COLO829 (cell line): Measurements from ENCODE around the gene REPS1.
A peak's percentile ranks its signal among the peaks of the same experiment; 100 is the strongest.
"Not testable (repeated sequence)": the region's sequence is repeated elsewhere in the genome, so short reads cannot be mapped to it uniquely, and the experiment has no call there.

ENCODE experiments used
- DNase-seq: peaks from one replicate; pipeline ENCODE4 v3.0.0; 2012; ENCODE audit warnings: low spot score

The REPS1 gene

GRCh38 chr6:138970159-138970558 lies 17.9 kb downstream of the REPS1 start:
- no peak for DNase-seq

DNA sequence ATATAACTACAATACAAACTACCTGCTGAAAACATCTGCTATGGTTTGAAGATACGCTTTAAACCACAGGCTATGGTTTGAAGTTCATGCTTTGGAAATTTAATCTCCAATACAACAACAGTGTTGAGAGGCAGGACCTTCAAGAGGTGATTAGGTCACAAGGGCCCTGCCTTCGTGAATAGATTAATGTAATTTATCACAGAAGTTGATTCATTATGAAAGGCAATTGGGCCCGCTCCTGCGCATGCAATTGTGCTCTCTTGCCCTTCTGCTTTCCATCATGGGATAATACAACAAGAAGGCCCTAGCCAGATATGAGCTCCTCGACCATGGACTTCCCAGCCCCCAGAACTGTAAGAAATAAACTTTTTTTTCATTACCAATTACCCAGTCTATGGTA lies 21.2 kb downstream of the REPS1 start:
- DNase-seq = no peak

- no peak for DNase-seq
Observed at GRCh38 chr6:138965971-138966370, 22.1 kb downstream of the REPS1 start.

DNA sequence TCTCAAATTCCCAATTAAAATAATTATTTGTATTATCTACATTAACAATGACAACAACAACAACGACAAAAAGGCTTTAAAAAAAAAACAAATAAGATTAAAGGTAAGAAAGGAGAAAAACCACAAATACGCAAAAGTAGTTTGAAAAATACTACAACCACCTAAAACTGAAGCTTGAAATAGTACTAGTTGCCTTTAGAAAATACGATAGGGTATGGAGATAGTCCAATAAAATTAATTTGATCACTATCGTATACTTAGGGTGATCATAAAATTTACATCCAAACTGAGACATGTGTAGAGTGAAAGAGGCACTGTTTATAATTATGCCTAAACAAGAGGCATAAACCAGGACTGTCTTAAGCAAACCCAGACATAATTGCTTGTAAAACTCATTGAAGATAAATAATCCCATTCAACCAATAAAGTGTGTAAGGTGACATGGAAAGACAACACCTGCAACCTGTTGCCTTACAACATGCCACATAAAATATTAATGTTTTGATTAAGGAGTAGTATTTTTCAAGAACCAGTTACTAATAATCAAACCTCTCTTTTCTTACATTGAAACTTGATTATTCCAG lies 22.7 kb downstream of the REPS1 start:
- DNase-seq = no peak

- DNase-seq = no peak
Observed at GRCh38 chr6:138964012-138964411, 24.0 kb downstream of the REPS1 start.

GRCh38 chr6:138963531-138963930 lies 24.5 kb downstream of the REPS1 start:
- DNase-seq = no peak

DNA sequence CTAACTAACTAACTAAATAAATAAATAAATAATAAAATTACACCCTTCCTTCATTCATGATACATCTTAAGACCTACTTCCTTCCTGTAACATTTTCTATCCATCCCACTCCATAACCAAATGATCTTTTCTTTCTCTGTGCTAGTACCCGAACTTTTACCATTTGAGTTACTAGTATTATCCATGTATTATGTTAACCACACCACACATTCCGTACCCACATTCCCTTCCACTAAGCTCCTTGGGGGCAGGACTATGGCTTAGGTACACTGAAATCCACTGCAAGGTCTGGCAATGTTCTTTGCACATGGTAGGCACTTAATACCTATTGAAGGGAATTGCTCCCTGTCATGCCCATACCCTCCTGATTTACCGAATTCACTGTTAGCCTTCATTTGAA lies 24.9 kb downstream of the REPS1 start:
- no peak for DNase-seq

DNA sequence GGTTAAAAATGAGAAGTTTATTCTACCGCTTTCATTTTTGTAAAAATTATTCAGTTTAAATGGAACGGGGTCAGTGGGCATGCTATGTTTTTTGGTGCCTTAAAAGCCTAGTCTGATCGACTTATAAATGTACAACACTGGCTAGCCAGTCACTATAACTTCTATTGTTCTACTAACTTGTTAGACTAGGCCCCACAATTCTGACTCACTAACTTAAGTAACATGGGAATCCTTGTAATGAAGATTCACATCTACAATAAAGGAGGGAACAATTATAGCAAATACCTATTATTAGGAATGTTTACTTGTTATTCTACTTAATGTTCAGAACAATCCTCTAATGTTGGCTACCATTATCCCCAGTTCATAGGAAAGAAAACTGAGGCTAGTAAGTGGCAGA lies 28.5 kb downstream of the REPS1 start:
- no peak for DNase-seq

- DNase-seq = no peak
Observed at GRCh38 chr6:138958595-138958994, 29.5 kb downstream of the REPS1 start.

DNA sequence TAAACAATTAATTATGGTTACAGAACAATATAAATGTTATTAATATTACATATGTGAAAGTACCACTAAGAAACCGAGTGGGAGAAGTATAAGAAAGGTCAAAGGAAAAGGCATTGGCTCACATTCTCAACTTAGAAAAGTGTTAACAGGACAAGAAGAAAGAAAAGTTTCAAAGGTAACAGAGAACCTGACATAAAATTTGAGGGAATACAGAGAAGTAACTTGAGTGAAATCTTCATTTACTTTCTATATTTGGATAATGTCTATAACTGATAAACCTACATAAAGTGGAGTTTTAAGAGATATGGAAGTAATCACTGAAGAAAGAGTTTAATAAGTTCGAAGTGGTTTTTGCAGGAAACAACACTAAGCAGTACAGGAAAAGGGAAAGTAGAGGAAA lies 30.1 kb downstream of the REPS1 start:
- no peak for DNase-seq

- no peak for DNase-seq
Observed at GRCh38 chr6:138957484-138957883, 30.6 kb downstream of the REPS1 start.

GRCh38 chr6:138956244-138956924 lies 31.7 kb downstream of the REPS1 start:
- no peak for DNase-seq

- DNase-seq = no peak
Observed at GRCh38 chr6:138955262-138955661, 32.8 kb downstream of the REPS1 start.

DNA sequence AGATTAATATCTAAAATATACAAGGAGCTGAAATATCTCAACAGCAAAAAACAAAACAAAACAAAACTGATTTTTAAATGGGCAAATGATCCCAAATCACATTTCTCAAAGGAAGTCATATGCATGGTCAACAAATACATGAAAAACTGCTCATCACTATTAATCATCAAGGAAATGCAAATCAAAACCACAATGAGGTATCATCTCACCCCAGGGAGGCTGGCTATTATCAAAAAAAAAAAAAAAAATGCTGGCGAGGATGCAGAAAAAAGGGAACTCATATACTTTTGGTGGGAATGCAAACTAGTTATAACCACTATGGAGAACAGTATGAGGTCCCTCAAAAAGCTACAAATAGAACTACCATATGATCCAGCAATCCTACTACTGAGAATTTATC lies 34.6 kb downstream of the REPS1 start:
- DNase-seq = no peak

DNA sequence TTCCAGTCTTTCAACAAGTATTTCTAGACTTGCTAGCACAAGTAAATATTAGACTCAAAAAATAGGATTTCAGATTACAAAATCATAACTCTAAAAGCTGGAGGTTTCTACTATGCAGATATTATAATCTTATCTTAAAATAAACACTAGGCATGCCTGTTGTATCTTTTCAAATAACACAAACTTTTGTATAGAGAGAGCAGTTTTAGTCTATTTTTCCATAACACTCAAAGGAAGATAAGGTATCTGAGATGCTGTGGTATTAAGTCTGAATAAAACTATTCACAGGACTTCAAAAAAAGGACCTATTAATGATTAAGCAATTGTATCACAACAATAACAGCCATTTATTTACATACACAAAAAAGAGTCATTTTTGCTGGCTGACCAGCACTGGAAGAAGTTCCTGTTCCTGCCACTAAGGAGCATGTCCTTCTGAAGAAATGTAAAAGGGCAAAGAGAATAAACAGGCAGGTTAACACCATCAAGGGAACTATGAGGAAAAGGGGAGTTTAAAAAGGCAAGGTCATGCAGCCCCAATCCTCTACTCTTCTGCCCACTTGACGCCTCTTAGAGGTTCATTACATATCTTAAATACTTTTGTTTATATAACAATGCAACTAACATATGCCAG lies 39.4 kb downstream of the REPS1 start:
- DNase-seq = no peak

GRCh38 chr6:138948004-138948403 lies 40.0 kb downstream of the REPS1 start:
- no peak for DNase-seq

GRCh38 chr6:138945354-138945753 lies 42.7 kb downstream of the REPS1 start:
- no peak for DNase-seq

DNA sequence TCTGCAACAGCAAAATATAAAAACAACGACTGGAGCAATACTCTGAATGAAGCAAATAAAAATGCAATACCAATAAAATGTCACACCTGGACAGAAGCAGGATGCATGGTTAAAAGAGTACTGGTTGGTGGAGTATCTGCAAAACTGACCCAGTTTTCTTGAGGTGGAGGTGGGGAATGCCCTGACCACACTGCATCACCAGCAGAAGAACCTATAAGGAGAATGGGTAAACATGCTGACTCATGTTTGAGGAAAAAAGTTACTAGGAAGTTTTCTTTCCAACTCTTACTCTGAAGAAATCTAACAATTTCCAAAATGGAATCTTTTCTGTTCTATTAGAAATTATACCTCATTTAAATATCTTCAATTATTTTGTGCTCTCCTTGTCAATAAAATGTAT lies 43.6 kb downstream of the REPS1 start:
- DNase-seq = no peak

- DNase-seq = peak; percentile 20
Observed at GRCh38 chr6:138943089-138943625, 44.9 kb downstream of the REPS1 start.

- not testable (repeated sequence) for DNase-seq
Observed at GRCh38 chr6:138936873-138937272, 51.2 kb downstream of the REPS1 start.

DNA sequence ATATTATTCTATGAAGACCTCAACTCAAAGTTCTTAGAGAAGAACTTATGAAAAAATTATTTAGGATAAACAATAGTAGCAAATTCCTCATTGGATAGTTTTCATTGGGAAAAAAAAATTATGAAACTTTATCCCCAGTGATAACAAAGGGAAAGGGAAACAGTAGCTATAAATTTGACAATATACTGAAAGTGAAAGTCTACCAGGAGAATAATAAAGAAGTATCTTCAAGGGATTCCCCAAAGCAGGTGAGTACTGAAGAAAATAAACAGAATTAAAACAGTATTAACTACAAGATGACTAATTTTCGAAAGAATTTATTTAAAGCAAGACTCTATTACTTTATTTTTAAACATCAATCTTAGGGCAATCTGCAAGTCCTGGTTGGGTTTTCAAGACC lies 56.4 kb downstream of the REPS1 start:
- DNase-seq = no peak

DNA sequence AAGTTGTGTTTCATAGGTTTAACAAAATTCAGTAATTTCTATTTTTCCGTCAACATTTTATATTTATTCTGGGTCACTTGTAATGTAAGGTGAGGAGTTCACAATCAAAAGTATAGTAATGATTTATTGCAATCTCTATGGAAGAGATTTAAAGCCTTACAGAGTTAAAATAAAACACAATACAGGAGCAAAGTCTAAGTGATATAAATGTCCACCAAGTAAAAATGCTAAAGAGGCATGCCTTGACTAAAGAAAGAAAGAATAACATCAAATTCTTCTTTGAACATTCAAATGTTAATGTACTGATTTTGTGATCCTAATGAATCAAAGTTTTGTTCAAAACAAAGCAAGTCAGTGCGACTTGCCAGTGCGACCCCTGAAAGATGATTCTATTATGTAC lies 61.5 kb downstream of the REPS1 start:
- DNase-seq = no peak

DNA sequence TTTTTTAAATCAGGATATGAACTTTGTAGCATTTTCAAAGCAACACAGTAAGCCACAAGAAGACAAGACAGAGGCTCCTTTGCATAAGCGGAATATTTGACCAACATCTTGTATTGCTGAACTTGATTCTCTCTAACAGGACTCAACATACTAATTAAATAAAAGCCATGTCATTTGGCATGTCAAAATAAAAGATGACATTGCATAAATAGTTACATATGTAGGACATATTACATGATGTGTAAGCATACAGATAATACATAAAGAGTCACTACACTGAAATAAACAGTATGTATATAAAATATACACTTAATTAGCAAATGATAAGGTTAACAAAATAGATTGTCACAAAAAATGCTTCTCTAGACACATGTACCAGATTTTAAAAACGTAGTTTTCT lies 62.2 kb downstream of the REPS1 start:
- DNase-seq = no peak
